ENCODE results near the gene RARB. TPM values are rescaled to one million over a fixed set of nuclear protein-coding genes. Genes with fewer than 3 reads are reported as not detected.

Gene RARB
- total and polyA plus RNA-seq, 9 of the 15 experiments (the other 6 are each of a cell fraction or from before 2014, with no cell fraction given): 0.15 to 1.3 (median 0.27) TPM

DNA sequence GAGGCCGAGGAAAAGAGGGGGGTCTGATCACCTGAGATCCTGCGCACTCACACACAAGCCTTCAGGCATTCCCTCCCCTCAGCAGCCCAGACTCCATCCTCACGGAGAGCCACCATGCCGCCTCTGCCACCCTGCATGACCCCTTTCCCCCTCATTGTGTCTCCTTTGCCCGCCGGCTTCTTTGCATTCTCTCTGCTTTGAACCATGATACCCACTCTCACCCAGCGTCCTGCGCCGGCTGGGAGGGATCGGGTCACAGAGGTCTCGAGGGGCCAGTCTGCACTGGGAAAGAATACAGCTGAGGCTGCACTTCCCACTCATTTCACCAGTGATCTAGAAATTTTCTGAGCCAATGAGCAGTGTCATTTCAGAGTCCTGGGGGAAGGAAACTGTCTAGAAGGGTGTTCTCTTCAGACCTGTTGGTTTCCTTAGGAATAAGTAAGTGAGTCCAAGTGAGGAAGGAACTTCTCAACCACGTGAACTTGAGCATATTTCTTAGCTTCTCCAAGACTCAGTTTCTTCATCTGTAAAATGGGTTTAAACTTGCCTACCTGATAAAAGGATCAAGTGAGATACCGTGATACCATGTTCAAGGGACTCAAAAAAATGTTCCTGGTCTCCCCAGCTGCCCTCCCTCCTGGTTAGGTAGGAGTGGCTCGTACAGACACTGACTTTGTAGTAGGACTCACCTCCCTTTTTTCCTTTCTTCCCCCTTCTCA is 139.9 kb downstream of the RARB start:
- H3K9me3 ChIP-seq (replicated peaks; ENCODE audit: control insufficient read depth, insufficient read depth, low read depth, low read length): no peaks in the 10 kb centered on the region
- no peak for DNase-seq (ENCODE audit: extremely low read depth in 1 of 4, low spot score in 3 of 4)
- no peak overlapping the region for H2AFZ ChIP-seq (ENCODE audit: low read depth, low read length)
- H3K4me1 ChIP-seq (replicated peaks in 1 of 2; ENCODE audit: control insufficient read depth in 2 of 2, insufficient read depth in 2 of 2, low read length in 2 of 2): no peaks in the 10 kb centered on the region
- 35% methylated on average over 13 of the region's 14 CpGs for WGBS (ENCODE audit: insufficient coverage, low coverage, missing lambda C conversion rate)
- FAIRE-seq: no peak
- H3K27me3 ChIP-seq (ENCODE audit: control insufficient read depth in 2 of 2, insufficient read depth in 2 of 2, low read length in 2 of 2): peaks cover 27 to 57% of the 10 kb centered on the region in 2 experiments
- H3K4me2 ChIP-seq (ENCODE audit: insufficient read depth, low read length): no peak overlapping the region
- CTCF ChIA-PET (ENCODE audit: low intra/inter-chr PET ratio): no interaction called here
- H3K27ac ChIP-seq (ENCODE audit: extremely low read depth, low read depth, low read length): no peak overlapping the region
- H3K9me1 ChIP-seq (ENCODE audit: control insufficient read depth, insufficient read depth, low read length): no peaks in the 10 kb centered on the region
- H3K9ac ChIP-seq (ENCODE audit: insufficient read depth in 1 of 2, low read depth in 2 of 2, low read length in 2 of 2): peak overlapping the region in 1 of 2 experiments; percentile 6; a peak in 1 of 4 replicates
- BruUV-seq (replicated peaks): no TSS peak
- H3K4me3 ChIP-seq: no peak overlapping the region
- in situ Hi-C loops (cut with MboI): no loop called here
- intact Hi-C loops (cut with micrococcal nuclease): no loop called here
- TF ChIP-seq ADNP (tag; IDR thresholded peaks at IDR 0.05) (0 out of 2 replicates have a peak, but pooled peaks have one; percentile 32), BCOR (IDR thresholded peaks at IDR 0.05) (peak; percentile 78), CBFA2T3 (IDR thresholded peaks at IDR 0.05) (no peak), HOXB6 (CRISPR knock-in tag; IDR thresholded peaks at IDR 0.05; ENCODE audit: borderline replicate concordance) (no peak), KDM1A (IDR thresholded peaks at IDR 0.05) (peak; percentile 56 to 71; a peak in 3 of 4 replicates), ZNF583 (CRISPR knock-in tag; IDR thresholded peaks at IDR 0.05) (no peak), MYC (IDR thresholded peaks at IDR 0.05; ENCODE audit: low read depth, low read length) (no peak), MYC (CRISPR knock-in tag; IDR thresholded peaks at IDR 0.05; ENCODE audit: borderline replicate concordance, low read depth) (no peak), SIX5 (IDR thresholded peaks at IDR 0.05; ENCODE audit: borderline replicate concordance in 1 of 2, insufficient read depth in 1 of 2, low read depth in 1 of 2, low read length in 2 of 2) (no peak), ZNF764 (CRISPR knock-in tag; IDR thresholded peaks at IDR 0.05; ENCODE audit: low read depth) (no peak), CBFA2T2 (conservative IDR thresholded peaks at IDR 0.05) (no peak), RBM25 (IDR thresholded peaks at IDR 0.05; ENCODE audit: low read depth, low read length, severe bottlenecking) (peak; percentile 93)
- TF ChIP-seq, protein P1, sequence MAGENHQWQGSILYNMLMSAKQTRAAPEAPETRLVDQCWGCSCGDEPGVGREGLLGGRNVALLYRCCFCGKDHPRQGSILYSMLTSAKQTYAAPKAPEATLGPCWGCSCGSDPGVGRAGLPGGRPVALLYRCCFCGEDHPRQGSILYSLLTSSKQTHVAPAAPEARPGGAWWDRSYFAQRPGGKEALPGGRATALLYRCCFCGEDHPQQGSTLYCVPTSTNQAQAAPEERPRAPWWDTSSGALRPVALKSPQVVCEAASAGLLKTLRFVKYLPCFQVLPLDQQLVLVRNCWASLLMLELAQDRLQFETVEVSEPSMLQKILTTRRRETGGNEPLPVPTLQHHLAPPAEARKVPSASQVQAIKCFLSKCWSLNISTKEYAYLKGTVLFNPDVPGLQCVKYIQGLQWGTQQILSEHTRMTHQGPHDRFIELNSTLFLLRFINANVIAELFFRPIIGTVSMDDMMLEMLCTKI (IDR thresholded peaks at IDR 0.05; ENCODE audit: partially characterized antibody): no peak
- no peaks in the 10 kb centered on the region for H3K79me2 ChIP-seq (ENCODE audit: control insufficient read depth, insufficient read depth, low read length)
- POLR2A ChIA-PET: no interaction called here
- ATAC-seq: no peak
- H4K20me1 ChIP-seq (replicated peaks; ENCODE audit: control insufficient read depth, insufficient read depth, low read length): no peaks in the 10 kb centered on the region
- H3K36me3 ChIP-seq (ENCODE audit: control insufficient read depth, insufficient read depth, low read length): no peaks in the 10 kb centered on the region

All from K562 (cell line).